Stomach (tissue), 9 donors: ENCODE data around the gene TRDN. TPM values are rescaled to one million over a fixed set of nuclear protein-coding genes. Genes with fewer than 3 reads are reported as not detected.

Source experiments
- DNase-seq, 2 donors: peaks; one replicate each; pipeline versions ENCODE4 v3.0.0 to v3.0.0-alpha.2; 2013 to 2019
- H3K27ac ChIP-seq, 5 donors: fragments of 200-600 bp in 4 of 5; sonication (generic) in 4 of 5; one replicate each; pipeline ENCODE4 v1.5.1; 2013 to 2019; ENCODE audit warnings: mild to moderate bottlenecking in 1 of 5, moderate library complexity in 1 of 5
- H3K27me3 ChIP-seq, 3 donors: fragments of 200-600 bp; sonication (generic); one replicate each; pipeline ENCODE4 v1.5.1; 2017 to 2019; ENCODE audit warnings: mixed run types in 1 of 3
- H3K36me3 ChIP-seq, 4 donors: fragments of 200-600 bp; sonication (generic); 1 replicate in 3 of 4; 2 replicates in 1 of 4; pipeline ENCODE4 v1.5.1; 2016 to 2019
- H3K4me1 ChIP-seq, 4 donors: fragments of 200-600 bp; sonication (generic); one replicate each; pipeline ENCODE4 v1.5.1; 2016 to 2019
- H3K4me3 ChIP-seq, 4 donors: fragments of 200-600 bp; sonication (generic) in 3 of 4; one replicate each; pipeline ENCODE4 v1.5.1; 2016 to 2019; ENCODE audit warnings: mild to moderate bottlenecking in 1 of 4
- H3K9me3 ChIP-seq, 4 donors: fragments of 200-600 bp; sonication (generic); one replicate each; pipeline ENCODE4 v1.5.1; 2016 to 2019
- CTCF ChIP-seq, 7 experiments: fragments of 450-650 bp in 4 of 7; fragments of 200-600 bp in 3 of 7; sonication (generic) in 3 of 7; IDR thresholded peaks; one replicate each; pipeline ENCODE4 v1.5.1; 2016 to 2019; ENCODE audit warnings: antibody characterized with exemption in 7 of 7, control low read depth in 2 of 7, mild to moderate bottlenecking in 1 of 7
- EP300 ChIP-seq: sonication (generic); formaldehyde crosslinking; IDR thresholded peaks from one replicate; pipeline ENCODE4 v1.6.1; 2017; ENCODE audit warnings: antibody characterized with exemption
- POLR2A ChIP-seq, 4 donors: fragments of 450-650 bp; IDR thresholded peaks; one replicate each; pipeline ENCODE4 v1.6.1; 2016; ENCODE audit warnings: antibody characterized with exemption in 4 of 4, control low read depth in 2 of 4, mild to moderate bottlenecking in 1 of 4, moderate library complexity in 1 of 4
- POLR2AphosphoS5 ChIP-seq, 3 donors: sonication (generic); formaldehyde crosslinking; IDR thresholded peaks; one replicate each; pipeline ENCODE4 v1.6.1; 2016; ENCODE audit warnings: antibody characterized with exemption in 3 of 3
- WGBS, 5 donors: extraction: QIAGEN DNeasy Blood & Tissue Kit in 3 of 5; methylation state at CpG; one replicate each; pipeline versions ENCODE4 v1.1.5 to v1.1.7; 2013 to 2018; 5-methylcytosine and 5-hydroxymethylcytosine counted together
- intact Hi-C: fragments of 100-400 bp; cut with DNase I; formaldehyde crosslinking; loops from one replicate; pipeline ENCODE4 v1.15.1; 2023; ENCODE audit warnings: low total_unique reads
- polyA plus RNA-seq, 3 donors: library from polyadenylated mRNA; stranded (reverse); fragments of 200-250 nt; gene quantifications; one replicate each; pipeline ENCODE4 v1.2.3, GENCODE V29; 2013
- total RNA-seq, 5 donors: library from RNA; depleted of rRNA; stranded (reverse); fragments of >200 nt; gene quantifications; one replicate each; pipeline versions ENCODE4 v1.1.0 to v1.2.3, GENCODE V29; 2014 to 2016
- donor health status: healthy with polysubstance abuse.
- donor health status: Bipolar disorder and iron deficiency.
- donor health status: healthy.

TRDN gene
- total and polyA plus RNA-seq, 8 donors, result 0.18 to 2.4 TPM; not detected in 6

- DNase-seq, result no peak
- H3K9me3 ChIP-seq, result no peaks in the 10 kb centered on the region
- no peak overlapping the region for H3K4me3 ChIP-seq
- H3K27ac ChIP-seq, result no peak overlapping the region
- WGBS, 5 donors, result 76 to 86% (median 83%) methylated on average over 3 of the region's 3 CpGs
- H3K27me3 ChIP-seq, result no peaks in the 10 kb centered on the region
- no peak for TF ChIP-seq POLR2A (IDR thresholded peaks at IDR 0.05)
- no peak for TF ChIP-seq POLR2AphosphoS5 (IDR thresholded peaks at IDR 0.05)
- no peak for TF ChIP-seq CTCF (IDR thresholded peaks at IDR 0.05)
- TF ChIP-seq EP300, result no peak
- intact Hi-C loops, result no loop called here
- no peaks in the 10 kb centered on the region for H3K36me3 ChIP-seq
- no peaks in the 10 kb centered on the region for H3K4me1 ChIP-seq
These were observed 116.5 kb downstream of the TRDN start for GRCh38 chr6:123520217-123520616.

- no peaks in the 10 kb centered on the region for H3K27me3 ChIP-seq
- peak in 1 of 2 donors; percentile 26 for DNase-seq
- H3K36me3 ChIP-seq, result no peaks in the 10 kb centered on the region
- no peak overlapping the region for H3K27ac ChIP-seq
- intact Hi-C loops, result no loop called here
- TF ChIP-seq CTCF (IDR thresholded peaks at IDR 0.05), result no peak
- TF ChIP-seq EP300, result no peak
- TF ChIP-seq POLR2AphosphoS5 (IDR thresholded peaks at IDR 0.05), result no peak
- no peak for TF ChIP-seq POLR2A (IDR thresholded peaks at IDR 0.05)
- no peak overlapping the region for H3K4me3 ChIP-seq
- no peaks in the 10 kb centered on the region for H3K9me3 ChIP-seq
- H3K4me1 ChIP-seq, result no peaks in the 10 kb centered on the region
These were observed 117.6 kb downstream of the TRDN start for GRCh38 chr6:123519189-123519505.

- H3K9me3 ChIP-seq, result no peaks in the 10 kb centered on the region
- DNase-seq, result no peak
- no peak for TF ChIP-seq POLR2AphosphoS5 (IDR thresholded peaks at IDR 0.05)
- TF ChIP-seq CTCF (IDR thresholded peaks at IDR 0.05), result no peak
- no peak for TF ChIP-seq EP300
- no peak for TF ChIP-seq POLR2A (IDR thresholded peaks at IDR 0.05)
- H3K4me3 ChIP-seq, result no peak overlapping the region
- WGBS, 5 donors, result 71 to 87% (median 81%) methylated on average over 5 of the region's 5 CpGs
- H3K27me3 ChIP-seq, result no peaks in the 10 kb centered on the region
- no peak overlapping the region for H3K27ac ChIP-seq
- H3K4me1 ChIP-seq, result no peaks in the 10 kb centered on the region
- no peaks in the 10 kb centered on the region for H3K36me3 ChIP-seq
- intact Hi-C loops, result no loop called here
These were observed 118.1 kb downstream of the TRDN start for GRCh38 chr6:123518441-123519188.

GRCh38 chr6:123515715-123516114 lies 121.0 kb downstream of the TRDN start:
- Histone ChIP-seq H3K9me3 (no peaks in the 10 kb centered on the region), H3K4me3 (no peak overlapping the region), H3K4me1 (no peaks in the 10 kb centered on the region), H3K36me3 (no peaks in the 10 kb centered on the region), H3K27ac (no peak overlapping the region), H3K27me3 (no peaks in the 10 kb centered on the region)
- intact Hi-C loops, result no loop called here
- 80 to 87% (median 83%) methylated on average over 2 of the region's 2 CpGs for WGBS, 5 donors
- DNase-seq, result no peak
- no peak for TF ChIP-seq EP300
- TF ChIP-seq POLR2AphosphoS5 (IDR thresholded peaks at IDR 0.05), result no peak
- no peak for TF ChIP-seq CTCF (IDR thresholded peaks at IDR 0.05)
- no peak for TF ChIP-seq POLR2A (IDR thresholded peaks at IDR 0.05)
